Kidney (tissue), 14 donors: ENCODE measurements around the gene SCN4B. TPM values are rescaled to one million over a fixed set of nuclear protein-coding genes. Genes with fewer than 3 reads are reported as not detected.

Source experiments
- DNase-seq, 5 donors: peaks; one replicate each; pipeline ENCODE4 v3.0.0-alpha.2; 2013 to 2020
- FAIRE-seq: peaks from 2 replicates; lab custom pipeline; 2012; peaks lifted over from hg19 to GRCh38; lab: Jason Lieb, UNC
- H3K27ac ChIP-seq, 2 donors: one replicate each; pipeline ENCODE4 v1.7.0; 2013; ENCODE audit warnings: low read depth in 2 of 2, low read length in 2 of 2, inconsistent platforms in 1 of 2
- H3K27me3 ChIP-seq: one replicate; pipeline ENCODE4 v1.7.1; 2013; ENCODE audit warnings: low read length, inconsistent platforms; ENCODE audit not compliant: control insufficient read depth, insufficient read depth
- H3K36me3 ChIP-seq, 3 donors: one replicate each; pipeline versions ENCODE4 v1.7.0 to v1.7.1; 2013; ENCODE audit warnings: low read length in 3 of 3, control low read depth in 1 of 3, inconsistent platforms in 1 of 3; ENCODE audit not compliant: insufficient read depth in 3 of 3, control insufficient read depth in 2 of 3
- H3K4me1 ChIP-seq, 3 donors: one replicate each; pipeline versions ENCODE4 v1.7.0 to v1.7.1; 2013; ENCODE audit warnings: low read length in 3 of 3, inconsistent platforms in 1 of 3, low read depth in 1 of 3; ENCODE audit not compliant: control insufficient read depth in 2 of 3, insufficient read depth in 2 of 3
- H3K4me3 ChIP-seq, 3 donors: one replicate each; pipeline versions ENCODE4 v1.7.0 to v1.8.1; 2013; ENCODE audit warnings: low read length in 3 of 3, control low read depth in 1 of 3, inconsistent platforms in 1 of 3
- H3K9ac ChIP-seq, 3 donors: one replicate each; pipeline versions ENCODE4 v1.7.0 to v1.7.1; 2013; ENCODE audit warnings: low read length in 3 of 3, control low read depth in 1 of 3, inconsistent platforms in 1 of 3
- H3K9me3 ChIP-seq, 3 donors: one replicate each; pipeline versions ENCODE4 v1.7.0 to v1.7.1; 2013; ENCODE audit warnings: low read length in 3 of 3, control low read depth in 1 of 3, inconsistent platforms in 1 of 3; ENCODE audit not compliant: control insufficient read depth in 2 of 3, insufficient read depth in 1 of 3
- CTCF ChIP-seq: IDR thresholded peaks from 3 replicates; pipeline ENCODE4 v1.5.1; 2012; ENCODE audit warnings: mild to moderate bottlenecking, moderate library complexity, borderline replicate concordance; ENCODE audit not compliant: insufficient read depth; ENCODE audit errors: extremely low read depth
- intact Hi-C: fragments of 100-400 bp; cut with DNase I; formaldehyde crosslinking; loops from one replicate; pipeline ENCODE4 v1.11.1; 2022
- polyA plus RNA-seq: library from polyadenylated mRNA; stranded (reverse); fragments of 350-450 nt; fragmentation: Illumina TruSeq; extraction: RNeasy Lipid Tissue Mini Kit (QIAGEN cat#74804); gene quantifications from one replicate; pipeline ENCODE4 v1.2.3, GENCODE V29; 2014; ENCODE audit warnings: low read depth, low replicate concordance; ENCODE audit not compliant: insufficient read depth
- total RNA-seq: library from RNA; stranded (reverse); fragmentation: NEBNext Ultra II Directional; extraction: Animal tissue kit (Norgen Biotek cat#: 25700); gene quantifications from one replicate; pipeline ENCODE4 v1.2.1, GENCODE V29; 2021
- donor health status: control.
- donor health status: control.
- donor health status: control.
- donor health status: control.
- donor health status: control.
- donor health status: DM: yes; HTN: yes; CAD: no.
- donor health status: Normal renal cell carcinoma (clear cell type).

SCN4B gene
- total and polyA plus RNA-seq, 2 donors from 2014 or later: 1.4 to 3.5 TPM

GRCh38 chr11:118136801-118137200, 15.8 kb downstream of the SCN4B start:
- Histone ChIP-seq H3K4me3 (no peak overlapping the region), H3K9me3 (no peaks in the 10 kb centered on the region), H3K27me3 (no peaks in the 10 kb centered on the region), H3K4me1 (no peaks in the 10 kb centered on the region), H3K27ac (no peak overlapping the region), H3K36me3 (no peaks in the 10 kb centered on the region), H3K9ac (no peak overlapping the region)
- TF ChIP-seq CTCF: no peak
- FAIRE-seq (no peak), DNase-seq (no peak)
- intact Hi-C loops: no loop called here

GRCh38 chr11:118136341-118136740, 16.3 kb downstream of the SCN4B start:
- Histone ChIP-seq H3K4me1 (no peaks in the 10 kb centered on the region), H3K4me3 (no peak overlapping the region), H3K9ac (no peak overlapping the region), H3K27me3 (no peaks in the 10 kb centered on the region), H3K9me3 (no peaks in the 10 kb centered on the region), H3K36me3 (no peaks in the 10 kb centered on the region), H3K27ac (no peak overlapping the region)
- intact Hi-C loops: no loop called here
- FAIRE-seq (no peak), DNase-seq (no peak)
- no peak for TF ChIP-seq CTCF

GRCh38 chr11:118135796-118136165, 16.8 kb downstream of the SCN4B start:
- DNase-seq (no peak), FAIRE-seq (no peak)
- no peaks in the 10 kb centered on the region for H3K36me3 ChIP-seq
- no peak overlapping the region for H3K27ac ChIP-seq
- no peaks in the 10 kb centered on the region for H3K27me3 ChIP-seq
- no peaks in the 10 kb centered on the region for H3K4me1 ChIP-seq
- no peak for TF ChIP-seq CTCF
- no peak overlapping the region for H3K9ac ChIP-seq
- H3K4me3 ChIP-seq: no peak overlapping the region
- intact Hi-C loops: no loop called here
- H3K9me3 ChIP-seq: no peaks in the 10 kb centered on the region
